ENCODE measurements around the gene SPAG16. TPM values are rescaled to one million over a fixed set of nuclear protein-coding genes. Genes with fewer than 3 reads are reported as not detected.

The SPAG16 gene
- total RNA-seq, 3 donors from 2014 or later, result 25.3 to 42.0 (median 41.7) TPM

DNA sequence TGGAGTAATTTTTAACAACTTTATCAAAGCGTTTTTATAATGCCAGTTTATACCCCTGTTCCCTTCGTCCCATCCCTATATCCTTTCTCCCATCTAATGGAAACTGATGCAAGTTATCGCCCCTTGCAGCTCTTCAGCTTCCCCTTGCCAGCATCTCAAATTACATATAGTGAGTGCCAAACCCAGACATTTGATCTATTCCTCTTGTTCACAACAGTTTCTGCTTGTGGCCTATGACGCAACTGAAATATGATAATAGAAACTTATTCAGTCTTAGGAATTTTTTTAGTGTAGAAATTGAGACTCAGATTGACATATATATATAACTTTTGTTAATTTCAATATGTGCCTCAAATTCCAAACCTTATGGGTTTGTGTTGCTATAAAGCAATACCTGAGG is 564.4 kb downstream of the SPAG16 start:
- intact Hi-C loops (cut with DNase I; ENCODE audit: low total_unique reads), result no loop called here
- Histone ChIP-seq H3K9me3 (no peaks in the 10 kb centered on the region), H3K4me1 (no peaks in the 10 kb centered on the region), H3K27me3 (no peaks in the 10 kb centered on the region), H3K36me3 (no peaks in the 10 kb centered on the region), H3K4me3 (no peak overlapping the region), H3K27ac (no peak overlapping the region)
- TF ChIP-seq, protein P1, sequence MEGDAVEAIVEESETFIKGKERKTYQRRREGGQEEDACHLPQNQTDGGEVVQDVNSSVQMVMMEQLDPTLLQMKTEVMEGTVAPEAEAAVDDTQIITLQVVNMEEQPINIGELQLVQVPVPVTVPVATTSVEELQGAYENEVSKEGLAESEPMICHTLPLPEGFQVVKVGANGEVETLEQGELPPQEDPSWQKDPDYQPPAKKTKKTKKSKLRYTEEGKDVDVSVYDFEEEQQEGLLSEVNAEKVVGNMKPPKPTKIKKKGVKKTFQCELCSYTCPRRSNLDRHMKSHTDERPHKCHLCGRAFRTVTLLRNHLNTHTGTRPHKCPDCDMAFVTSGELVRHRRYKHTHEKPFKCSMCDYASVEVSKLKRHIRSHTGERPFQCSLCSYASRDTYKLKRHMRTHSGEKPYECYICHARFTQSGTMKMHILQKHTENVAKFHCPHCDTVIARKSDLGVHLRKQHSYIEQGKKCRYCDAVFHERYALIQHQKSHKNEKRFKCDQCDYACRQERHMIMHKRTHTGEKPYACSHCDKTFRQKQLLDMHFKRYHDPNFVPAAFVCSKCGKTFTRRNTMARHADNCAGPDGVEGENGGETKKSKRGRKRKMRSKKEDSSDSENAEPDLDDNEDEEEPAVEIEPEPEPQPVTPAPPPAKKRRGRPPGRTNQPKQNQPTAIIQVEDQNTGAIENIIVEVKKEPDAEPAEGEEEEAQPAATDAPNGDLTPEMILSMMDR (IDR thresholded peaks at IDR 0.05), result no peak
- TF ChIP-seq POLR2AphosphoS5 (IDR thresholded peaks at IDR 0.05) (no peak), POLR2A (IDR thresholded peaks at IDR 0.05) (no peak)
- no peak for DNase-seq (ENCODE audit: low spot score in 2 of 2)

DNA sequence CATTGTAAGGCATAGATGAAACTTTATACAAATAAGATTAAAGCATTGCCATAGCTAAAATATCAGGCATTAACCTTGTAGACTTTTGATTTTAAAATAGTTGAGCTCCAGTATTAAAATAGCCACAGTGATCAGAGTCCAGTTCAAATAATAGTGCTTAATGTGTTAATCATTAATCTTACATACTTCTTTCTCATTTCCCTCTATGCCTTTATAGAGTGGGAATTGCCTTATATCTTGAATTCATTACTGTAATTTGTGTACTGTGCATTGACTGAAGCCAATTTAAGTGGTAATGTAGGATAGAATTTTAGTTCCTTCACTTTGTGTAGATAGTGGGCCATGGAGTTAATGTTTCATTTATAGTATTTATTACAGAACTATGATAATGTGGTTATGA is 577.4 kb downstream of the SPAG16 start:
- H3K4me3 ChIP-seq, result no peak overlapping the region
- no peaks in the 10 kb centered on the region for H3K9me3 ChIP-seq
- TF ChIP-seq, protein P1 (IDR thresholded peaks at IDR 0.05), result no peak
- TF ChIP-seq POLR2A (IDR thresholded peaks at IDR 0.05), result no peak
- no peak for TF ChIP-seq POLR2AphosphoS5 (IDR thresholded peaks at IDR 0.05)
- no peak for DNase-seq (ENCODE audit: low spot score in 2 of 2)
- no peak overlapping the region for H3K27ac ChIP-seq
- H3K36me3 ChIP-seq, result no peaks in the 10 kb centered on the region
- H3K27me3 ChIP-seq, result no peaks in the 10 kb centered on the region
- intact Hi-C loops (cut with DNase I; ENCODE audit: low total_unique reads), result no loop called here
- H3K4me1 ChIP-seq, result no peaks in the 10 kb centered on the region

DNA sequence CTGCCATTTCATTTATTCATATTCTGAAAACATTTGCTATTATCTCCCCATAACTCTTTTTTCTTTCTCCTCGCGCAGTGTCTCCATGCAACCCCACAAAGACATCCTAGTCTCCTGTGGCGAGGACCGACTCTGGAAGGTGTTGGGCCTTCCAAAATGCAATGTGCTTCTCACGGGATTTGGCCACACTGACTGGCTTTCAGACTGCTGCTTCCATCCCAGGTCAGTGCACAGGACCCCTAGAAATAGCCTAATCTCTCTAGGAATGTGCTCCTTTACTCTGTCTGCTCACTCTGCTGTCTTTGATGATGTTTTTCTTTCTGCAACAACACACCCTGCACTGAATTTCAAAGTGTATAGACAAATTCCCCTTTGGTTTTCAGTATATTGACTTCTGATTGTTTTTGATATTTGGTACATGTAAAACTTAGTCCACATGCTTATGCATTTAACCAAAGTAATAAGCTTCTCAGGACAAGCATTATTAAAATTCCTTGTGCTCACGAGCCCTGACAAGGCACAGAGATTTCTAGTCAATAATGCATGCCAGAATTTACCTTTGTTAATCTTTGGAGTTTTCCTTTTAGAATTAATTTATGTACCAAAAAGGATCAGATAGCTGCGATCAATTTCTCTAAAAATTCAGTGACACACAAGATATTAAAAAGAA is 578.3 kb downstream of the SPAG16 start:
- TF ChIP-seq POLR2AphosphoS5 (IDR thresholded peaks at IDR 0.05), result no peak
- TF ChIP-seq, protein P1 (IDR thresholded peaks at IDR 0.05), result no peak
- TF ChIP-seq POLR2A (IDR thresholded peaks at IDR 0.05), result no peak
- no peak overlapping the region for H3K4me3 ChIP-seq
- H3K27ac ChIP-seq, result no peak overlapping the region
- no peaks in the 10 kb centered on the region for H3K36me3 ChIP-seq
- intact Hi-C loops (cut with DNase I; ENCODE audit: low total_unique reads), result no loop called here
- DNase-seq (ENCODE audit: low spot score in 2 of 2), result no peak
- H3K9me3 ChIP-seq, result no peaks in the 10 kb centered on the region
- no peaks in the 10 kb centered on the region for H3K4me1 ChIP-seq
- no peaks in the 10 kb centered on the region for H3K27me3 ChIP-seq

DNA sequence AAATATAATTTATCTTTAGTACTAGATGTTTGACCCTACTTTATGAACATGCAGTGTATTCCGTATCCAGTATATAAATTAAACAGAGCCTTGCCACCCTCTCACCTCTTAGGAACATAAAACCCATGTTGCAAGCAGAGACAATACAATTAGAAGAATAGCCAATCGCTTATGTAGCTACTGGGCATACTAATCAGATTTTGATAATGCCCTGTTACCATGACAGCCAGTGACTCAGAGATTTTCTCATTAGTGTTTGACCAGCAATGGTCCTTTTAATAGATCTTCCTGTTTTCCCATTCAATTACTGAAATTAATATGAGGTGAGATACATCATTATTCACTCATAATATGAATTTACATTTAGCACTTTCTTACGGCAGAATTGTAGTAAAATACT is 579.3 kb downstream of the SPAG16 start:
- H3K27me3 ChIP-seq, result no peaks in the 10 kb centered on the region
- intact Hi-C loops (cut with DNase I; ENCODE audit: low total_unique reads), result no loop called here
- no peak overlapping the region for H3K4me3 ChIP-seq
- TF ChIP-seq POLR2A (IDR thresholded peaks at IDR 0.05) (no peak), POLR2AphosphoS5 (IDR thresholded peaks at IDR 0.05) (no peak)
- TF ChIP-seq, protein P1 (IDR thresholded peaks at IDR 0.05), result no peak
- no peaks in the 10 kb centered on the region for H3K4me1 ChIP-seq
- H3K36me3 ChIP-seq, result no peaks in the 10 kb centered on the region
- no peaks in the 10 kb centered on the region for H3K9me3 ChIP-seq
- H3K27ac ChIP-seq, result no peak overlapping the region
- no peak for DNase-seq (ENCODE audit: low spot score in 2 of 2)

DNA sequence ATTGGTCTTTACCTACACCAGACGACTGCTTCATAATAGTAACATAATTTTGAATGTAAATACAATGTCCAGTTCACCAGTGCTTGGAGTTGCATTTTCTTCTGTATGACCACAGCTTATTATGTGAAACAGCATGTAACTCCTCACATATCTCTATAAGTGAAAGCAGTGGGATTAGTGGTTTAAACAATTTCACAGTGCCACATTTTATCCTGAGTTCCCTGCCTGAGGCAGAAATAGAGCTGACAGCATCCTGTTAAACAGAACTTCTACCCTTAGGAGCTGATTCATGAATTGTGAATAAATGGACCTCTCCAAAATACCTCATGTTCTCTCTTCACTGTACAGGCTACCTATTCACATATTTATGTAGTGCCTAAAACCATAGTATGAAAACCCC is 584.3 kb downstream of the SPAG16 start:
- Histone ChIP-seq H3K27ac (no peak overlapping the region), H3K27me3 (no peaks in the 10 kb centered on the region), H3K4me3 (no peak overlapping the region), H3K36me3 (no peaks in the 10 kb centered on the region), H3K4me1 (no peaks in the 10 kb centered on the region), H3K9me3 (no peaks in the 10 kb centered on the region)
- TF ChIP-seq POLR2AphosphoS5 (IDR thresholded peaks at IDR 0.05) (no peak), POLR2A (IDR thresholded peaks at IDR 0.05) (no peak)
- TF ChIP-seq, protein P1 (IDR thresholded peaks at IDR 0.05), result no peak
- no peak for DNase-seq (ENCODE audit: low spot score in 2 of 2)
- intact Hi-C loops (cut with DNase I; ENCODE audit: low total_unique reads), result no loop called here

All from breast epithelium (tissue), 4 donors.